ENCODE measurements around the gene HS3ST3B1. TPM values are rescaled to one million over a fixed set of nuclear protein-coding genes. Genes with fewer than 3 reads are reported as not detected.
A peak's percentile ranks its signal among the peaks of the same experiment; 100 is the strongest.

The HS3ST3B1 gene
- total RNA-seq, 4 donors from 2014 or later = 0.40 to 2.5 (median 1.2) TPM; not detected in 1

DNA sequence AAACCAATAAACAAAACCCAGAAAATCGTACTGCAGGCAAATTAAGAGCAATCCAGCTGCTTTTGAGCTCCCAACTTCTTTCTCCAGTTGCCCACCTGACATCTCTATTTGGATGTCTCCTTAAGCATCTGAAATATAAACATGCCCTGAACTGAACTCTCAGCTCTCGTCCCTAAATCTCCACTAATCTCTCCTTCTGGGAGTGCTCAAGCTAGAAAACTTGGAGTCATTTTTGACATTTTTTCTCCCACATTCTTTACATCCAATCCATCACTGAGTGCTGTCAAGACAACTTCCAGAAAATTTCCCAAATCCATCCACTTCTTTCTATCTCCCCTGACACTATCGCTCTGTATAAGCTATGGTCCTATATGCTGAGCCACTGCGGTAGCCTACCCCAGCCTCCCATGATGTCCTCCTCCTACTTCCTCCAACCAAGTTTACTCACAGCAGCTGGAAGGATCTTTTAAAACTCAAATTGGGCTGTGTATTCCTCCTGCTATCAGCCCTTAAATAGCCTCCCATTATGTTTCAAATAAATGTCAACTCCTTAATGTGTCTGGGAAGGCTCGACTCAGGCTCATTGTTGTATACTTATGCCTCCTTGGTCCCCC lies 53.1 kb downstream of the HS3ST3B1 start:
- in situ Hi-C loops (cut with MboI; ENCODE audit: low pct_ligation_motif_present in 1 of 4, low pct_unique_long_range_greater_than_20kb in 1 of 4, low sequenced_read_pairs in 3 of 4) = no loop called here
- no peak overlapping the region for H3K4me3 ChIP-seq
- peak overlapping the region; percentile 41 to 58 (median 42) for H3K27ac ChIP-seq
- no peaks in the 10 kb centered on the region for H3K4me1 ChIP-seq
- no peak for DNase-seq
- H3K36me3 ChIP-seq = no peaks in the 10 kb centered on the region
- intact Hi-C loops (cut with DNase I; ENCODE audit: low total_unique reads) = no loop called here
- TF ChIP-seq POLR2AphosphoS5 (IDR thresholded peaks at IDR 0.05) = no peak
- TF ChIP-seq, protein P1, sequence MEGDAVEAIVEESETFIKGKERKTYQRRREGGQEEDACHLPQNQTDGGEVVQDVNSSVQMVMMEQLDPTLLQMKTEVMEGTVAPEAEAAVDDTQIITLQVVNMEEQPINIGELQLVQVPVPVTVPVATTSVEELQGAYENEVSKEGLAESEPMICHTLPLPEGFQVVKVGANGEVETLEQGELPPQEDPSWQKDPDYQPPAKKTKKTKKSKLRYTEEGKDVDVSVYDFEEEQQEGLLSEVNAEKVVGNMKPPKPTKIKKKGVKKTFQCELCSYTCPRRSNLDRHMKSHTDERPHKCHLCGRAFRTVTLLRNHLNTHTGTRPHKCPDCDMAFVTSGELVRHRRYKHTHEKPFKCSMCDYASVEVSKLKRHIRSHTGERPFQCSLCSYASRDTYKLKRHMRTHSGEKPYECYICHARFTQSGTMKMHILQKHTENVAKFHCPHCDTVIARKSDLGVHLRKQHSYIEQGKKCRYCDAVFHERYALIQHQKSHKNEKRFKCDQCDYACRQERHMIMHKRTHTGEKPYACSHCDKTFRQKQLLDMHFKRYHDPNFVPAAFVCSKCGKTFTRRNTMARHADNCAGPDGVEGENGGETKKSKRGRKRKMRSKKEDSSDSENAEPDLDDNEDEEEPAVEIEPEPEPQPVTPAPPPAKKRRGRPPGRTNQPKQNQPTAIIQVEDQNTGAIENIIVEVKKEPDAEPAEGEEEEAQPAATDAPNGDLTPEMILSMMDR (IDR thresholded peaks at IDR 0.05) = no peak
- H3K9me3 ChIP-seq = no peaks in the 10 kb centered on the region
- H3K27me3 ChIP-seq = no peaks in the 10 kb centered on the region
- WGBS, 2 donors (ENCODE audit: low coverage in 1 of 2) = 54 to 80% methylated on average over 2 to 5 of the region's 5 CpGs

DNA sequence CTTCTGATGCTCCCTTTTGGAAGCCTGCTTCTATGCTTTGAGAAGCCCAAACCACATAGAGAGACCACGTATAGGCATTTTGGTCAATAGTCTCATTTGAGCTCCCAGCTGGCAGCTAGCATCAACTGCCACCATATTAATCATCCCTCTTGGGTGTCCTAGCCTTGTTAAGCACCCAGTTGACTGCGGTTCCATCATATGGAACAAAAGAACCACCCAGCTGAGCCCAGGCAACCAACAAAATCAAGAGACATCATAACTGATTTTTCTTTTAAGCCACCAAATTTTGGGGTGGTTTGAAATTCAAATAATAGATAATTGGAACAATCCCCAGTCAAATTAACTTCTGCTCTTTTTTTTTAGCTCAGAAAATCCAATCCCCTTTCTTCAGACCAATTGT lies 53.9 kb downstream of the HS3ST3B1 start:
- Histone ChIP-seq H3K4me3 (no peak overlapping the region), H3K27me3 (no peaks in the 10 kb centered on the region), H3K4me1 (no peaks in the 10 kb centered on the region), H3K9me3 (no peaks in the 10 kb centered on the region), H3K36me3 (no peaks in the 10 kb centered on the region), H3K27ac (no peak overlapping the region)
- intact Hi-C loops (cut with DNase I; ENCODE audit: low total_unique reads) (no loop called here), in situ Hi-C loops (cut with MboI; ENCODE audit: low pct_ligation_motif_present in 1 of 4, low pct_unique_long_range_greater_than_20kb in 1 of 4, low sequenced_read_pairs in 3 of 4) (no loop called here)
- no peak for DNase-seq
- 92 to 100% methylated on average over 2 of the region's 2 CpGs for WGBS, 2 donors (ENCODE audit: low coverage in 1 of 2)
- TF ChIP-seq POLR2A (IDR thresholded peaks at IDR 0.05) (no peak), EP300 (IDR thresholded peaks at IDR 0.05; ENCODE audit: low read depth) (no peak), POLR2AphosphoS5 (IDR thresholded peaks at IDR 0.05) (no peak)
- TF ChIP-seq, protein P1 (IDR thresholded peaks at IDR 0.05) = no peak

DNA sequence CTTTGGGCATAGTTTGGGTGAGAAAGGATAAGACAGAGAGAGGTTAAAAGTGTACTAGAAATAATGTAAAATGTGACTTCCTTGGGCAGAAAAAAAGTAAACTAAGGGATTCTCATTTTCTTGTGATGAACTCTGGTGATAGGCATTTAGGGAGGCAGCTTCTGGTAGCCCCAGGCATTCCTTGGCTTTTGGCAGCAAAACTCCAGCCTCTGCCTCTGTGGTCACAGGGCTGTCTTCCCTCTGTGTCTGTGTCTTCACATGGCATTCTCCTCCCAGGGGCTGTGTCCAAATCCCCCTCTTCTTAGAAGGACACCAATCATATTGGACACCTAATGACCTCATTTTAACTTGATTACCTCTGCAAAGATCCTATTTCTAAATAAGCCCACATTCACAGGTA lies 54.7 kb downstream of the HS3ST3B1 start:
- in situ Hi-C loops (cut with MboI; ENCODE audit: low pct_ligation_motif_present in 1 of 4, low pct_unique_long_range_greater_than_20kb in 1 of 4, low sequenced_read_pairs in 3 of 4) (no loop called here), intact Hi-C loops (cut with DNase I; ENCODE audit: low total_unique reads) (no loop called here)
- TF ChIP-seq, protein P1 (IDR thresholded peaks at IDR 0.05) = no peak
- no peak for TF ChIP-seq POLR2AphosphoS5 (IDR thresholded peaks at IDR 0.05)
- no peak for TF ChIP-seq EP300 (IDR thresholded peaks at IDR 0.05; ENCODE audit: low read depth)
- TF ChIP-seq POLR2A (IDR thresholded peaks at IDR 0.05) = no peak

DNA sequence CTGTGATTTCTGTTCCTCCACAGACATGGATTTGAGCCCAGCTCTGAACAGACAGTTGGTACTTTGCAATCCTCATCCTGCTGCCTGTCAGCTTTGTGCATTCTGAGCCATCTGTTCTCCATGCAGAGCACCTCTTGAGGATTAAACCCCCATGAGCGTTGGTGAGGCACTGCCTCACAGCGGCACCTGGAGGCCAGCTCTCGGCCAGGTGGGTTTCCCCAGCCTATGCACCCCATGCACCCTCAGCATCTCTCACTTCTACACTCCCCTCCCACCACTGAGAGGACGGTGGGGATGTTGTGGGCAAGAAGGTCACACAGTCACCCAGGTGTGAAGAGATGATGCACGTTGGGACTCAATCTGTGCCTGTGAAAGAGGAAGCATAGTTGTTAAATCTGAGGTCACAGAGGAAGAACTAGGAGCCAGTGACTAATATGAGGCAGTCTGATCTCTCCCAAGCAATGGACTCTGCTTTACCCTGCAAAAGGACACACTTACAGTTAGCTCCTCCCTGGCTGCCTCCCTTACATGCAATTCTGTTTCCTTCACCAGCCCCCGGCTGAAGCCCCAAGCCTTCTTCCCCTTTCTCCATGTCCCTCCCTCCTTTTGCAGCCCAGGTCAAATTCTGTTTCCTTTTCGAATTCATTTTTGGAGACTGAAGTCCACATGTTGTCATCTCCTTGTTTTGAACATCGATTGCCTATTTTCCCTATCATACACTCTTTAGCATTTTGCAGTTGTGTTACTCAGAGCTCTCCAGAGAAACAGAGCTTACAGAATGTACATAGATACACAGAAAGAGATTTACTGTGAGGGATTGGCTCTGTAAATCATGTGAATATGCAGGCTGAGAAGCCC lies 58.5 kb downstream of the HS3ST3B1 start:
- Histone ChIP-seq H3K27ac (no peak overlapping the region), H3K4me3 (no peak overlapping the region), H3K27me3 (no peaks in the 10 kb centered on the region), H3K36me3 (no peaks in the 10 kb centered on the region), H3K4me1 (no peaks in the 10 kb centered on the region), H3K9me3 (no peaks in the 10 kb centered on the region)
- no peak for DNase-seq
- intact Hi-C loops (cut with DNase I; ENCODE audit: low total_unique reads) = no loop called here
- in situ Hi-C loops (cut with MboI; ENCODE audit: low pct_ligation_motif_present in 1 of 4, low pct_unique_long_range_greater_than_20kb in 1 of 4, low sequenced_read_pairs in 3 of 4) = no loop called here
- WGBS, 2 donors (ENCODE audit: low coverage in 1 of 2) = 33 to 55% methylated on average over 3 to 8 of the region's 8 CpGs
- TF ChIP-seq, protein P1 (IDR thresholded peaks at IDR 0.05) = no peak
- TF ChIP-seq POLR2AphosphoS5 (IDR thresholded peaks at IDR 0.05) (no peak), POLR2A (IDR thresholded peaks at IDR 0.05) (no peak), EP300 (IDR thresholded peaks at IDR 0.05; ENCODE audit: low read depth) (no peak)

More for the DNA sequence above, 54.7 kb downstream of the HS3ST3B1 start:
- no peak for DNase-seq
- Histone ChIP-seq H3K4me1 (no peaks in the 10 kb centered on the region), H3K36me3 (no peaks in the 10 kb centered on the region), H3K27ac (no peak overlapping the region), H3K4me3 (no peak overlapping the region), H3K9me3 (no peaks in the 10 kb centered on the region), H3K27me3 (no peaks in the 10 kb centered on the region)

Data from transverse colon (tissue), 4 donors.